ENCODE measurements around the gene ATR. TPM values are rescaled to one million over a fixed set of nuclear protein-coding genes. Genes with fewer than 3 reads are reported as not detected.

The ATR gene
- total and polyA plus RNA-seq, 2 of the 4 experiments (the other 2 are of a cell fraction), result 9.5 to 28.0 TPM

GRCh38 chr3:142542054-142542453 is 36.5 kb downstream of the ATR start:
- Histone ChIP-seq H4K91ac (ENCODE audit: insufficient read depth, low read depth, low read length) (no peak overlapping the region), H3K4me2 (ENCODE audit: low read depth, low read length) (no peak overlapping the region), H3K9ac (ENCODE audit: low read depth, low read length) (no peak overlapping the region), H3K27me3 (ENCODE audit: control insufficient read depth, insufficient read depth, low read length) (no peaks in the 10 kb centered on the region), H4K5ac (ENCODE audit: low read depth, low read length) (no peak overlapping the region), H4K20me1 (ENCODE audit: insufficient read depth, low read length) (no peaks in the 10 kb centered on the region), H4K8ac (ENCODE audit: low read depth in 2 of 2, low read length in 2 of 2) (no peak overlapping the region), H3K14ac (replicated peaks; ENCODE audit: low read depth, low read length) (no peak overlapping the region), H3K27ac (ENCODE audit: insufficient read depth, low read length) (no peak overlapping the region), H3K79me1 (ENCODE audit: low read depth in 1 of 2, low read length in 2 of 2) (no peaks in the 10 kb centered on the region), H2AK5ac (ENCODE audit: low read depth, low read length) (no peak overlapping the region), H3K4me1 (ENCODE audit: control insufficient read depth, insufficient read depth, low read length) (no peaks in the 10 kb centered on the region), H3K4ac (ENCODE audit: low read depth, low read length) (no peak overlapping the region), H3K9me1 (ENCODE audit: insufficient read depth, low read length) (0 out of 2 replicates have a peak, but pooled peaks cover 3% of the 10 kb centered on the region), H2BK15ac (ENCODE audit: low read depth, low read length) (no peak overlapping the region), H3K18ac (ENCODE audit: low read depth, low read length) (no peak overlapping the region), H3K56ac (ENCODE audit: extremely low read depth, insufficient read depth, low read length) (no peak overlapping the region), H2AFZ (replicated peaks; ENCODE audit: low read length, poor library complexity) (no peak overlapping the region), H2AK9ac (replicated peaks; ENCODE audit: low read depth, low read length, poor library complexity) (no peak overlapping the region), H2BK120ac (ENCODE audit: low read depth, low read length) (no peak overlapping the region), H3K23ac (ENCODE audit: low read depth, low read length) (no peak overlapping the region), H3K4me3 (ENCODE audit: insufficient read depth, low read depth, low read length) (no peak overlapping the region), H3K36me3 (ENCODE audit: control insufficient read depth, insufficient read depth, low read length) (peaks cover 2% of the 10 kb centered on the region), H2BK20ac (ENCODE audit: low read depth, low read length) (no peak overlapping the region), H2BK5ac (ENCODE audit: low read depth, low read length, poor library complexity, severe bottlenecking) (no peak overlapping the region), H3K9me3 (ENCODE audit: control insufficient read depth, insufficient read depth, low read length) (no peaks in the 10 kb centered on the region)
- dilution Hi-C loops (cut with HindIII; ENCODE audit: low sequenced_read_pairs, unreplicated experiment) (no loop called here), intact Hi-C loops (cut with micrococcal nuclease) (no loop called here), in situ Hi-C loops (cut with MboI; ENCODE audit: low sequenced_read_pairs) (no loop called here)
- no peak for ATAC-seq (ENCODE audit: low read depth)
- BruUV-seq (replicated peaks), result no TSS peak
- ChIA-PET POLR2A (ENCODE audit: unreplicated experiment) (no interaction called here), CTCF (no interaction called here)
- no peak for TF ChIP-seq SMC3 (IDR thresholded peaks at IDR 0.05; ENCODE audit: low read depth, low read length)
- no peak for TF ChIP-seq FOS (IDR thresholded peaks at IDR 0.05; ENCODE audit: low read depth, low read length)
- no peak for TF ChIP-seq RAD21 (IDR thresholded peaks at IDR 0.05; ENCODE audit: low read length)
- TF ChIP-seq MAZ (IDR thresholded peaks at IDR 0.05; ENCODE audit: borderline replicate concordance, low read depth, low read length), result no peak
- no peak for TF ChIP-seq CTCF (conservative IDR thresholded peaks at IDR 0.05; ENCODE audit: low read depth, low read length)
- TF ChIP-seq USF2 (IDR thresholded peaks at IDR 0.05; ENCODE audit: low read depth, low read length), result no peak
- TF ChIP-seq POLR2A (IDR thresholded peaks at IDR 0.05; ENCODE audit: low read depth, low read length), result no peak
- no peak for TF ChIP-seq MAFK (IDR thresholded peaks at IDR 0.05; ENCODE audit: low read depth, low read length)
- TF ChIP-seq RFX5 (IDR thresholded peaks at IDR 0.05; ENCODE audit: low read depth, low read length), result no peak
- TF ChIP-seq RCOR1 (IDR thresholded peaks at IDR 0.05; ENCODE audit: insufficient replicate concordance, low read length), result no peak
- TF ChIP-seq BHLHE40 (IDR thresholded peaks at IDR 0.05; ENCODE audit: low read depth, low read length), result no peak
- no peak for TF ChIP-seq NFE2L2 (IDR thresholded peaks at IDR 0.05; ENCODE audit: low read depth, low read length)
- 100% methylated on average over 1 of the region's 2 CpGs; no CpG with 5 or more reads in 1 of the 2 experiments for WGBS, 2 experiments (ENCODE audit: extremely low coverage in 2 of 2, insufficient read length in 1 of 2)
- DNase-seq, result no peak
